ENCODE data around the gene REPS2.

Gene REPS2

DNA sequence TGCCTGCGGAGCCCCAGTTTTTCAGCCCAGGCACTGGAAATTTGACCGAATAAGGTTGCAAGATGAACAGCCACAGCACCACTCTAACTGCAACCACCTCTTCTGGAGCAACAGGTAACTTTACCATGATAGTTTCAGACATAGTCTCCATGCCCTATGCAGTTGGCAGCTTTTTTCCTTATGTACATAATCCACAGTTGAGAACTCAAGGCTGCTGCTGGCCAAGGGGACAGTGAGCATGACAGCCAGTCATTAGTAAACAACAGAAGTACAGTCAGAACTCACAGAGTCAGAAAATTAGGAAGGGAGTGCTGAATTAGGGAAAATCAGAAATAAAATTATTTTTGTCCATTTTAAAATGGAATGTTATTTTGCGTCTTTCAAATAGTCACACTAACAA, 235.9 kb downstream of the REPS2 start:
- no peak for TF ChIP-seq SP1 (IDR thresholded peaks at IDR 0.05)
- no peak for TF ChIP-seq FOXK2 (IDR thresholded peaks at IDR 0.05)
- TF ChIP-seq ZNF384 (IDR thresholded peaks at IDR 0.05), result no peak
- no peak for TF ChIP-seq NFRKB (IDR thresholded peaks at IDR 0.05)
- TF ChIP-seq FOXM1 (IDR thresholded peaks at IDR 0.05; ENCODE audit: borderline replicate concordance), result no peak
- TF ChIP-seq, protein P1, sequence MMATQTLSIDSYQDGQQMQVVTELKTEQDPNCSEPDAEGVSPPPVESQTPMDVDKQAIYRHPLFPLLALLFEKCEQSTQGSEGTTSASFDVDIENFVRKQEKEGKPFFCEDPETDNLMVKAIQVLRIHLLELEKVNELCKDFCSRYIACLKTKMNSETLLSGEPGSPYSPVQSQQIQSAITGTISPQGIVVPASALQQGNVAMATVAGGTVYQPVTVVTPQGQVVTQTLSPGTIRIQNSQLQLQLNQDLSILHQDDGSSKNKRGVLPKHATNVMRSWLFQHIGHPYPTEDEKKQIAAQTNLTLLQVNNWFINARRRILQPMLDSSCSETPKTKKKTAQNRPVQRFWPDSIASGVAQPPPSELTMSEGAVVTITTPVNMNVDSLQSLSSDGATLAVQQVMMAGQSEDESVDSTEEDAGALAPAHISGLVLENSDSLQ (IDR thresholded peaks at IDR 0.05), result no peak
- no peak for TF ChIP-seq SUZ12 (IDR thresholded peaks at IDR 0.05)
- no peak for DNase-seq (ENCODE audit: extremely low spot score)
- CTCF ChIA-PET, result no interaction called here
- POLR2A ChIA-PET, result no interaction called here

DNA sequence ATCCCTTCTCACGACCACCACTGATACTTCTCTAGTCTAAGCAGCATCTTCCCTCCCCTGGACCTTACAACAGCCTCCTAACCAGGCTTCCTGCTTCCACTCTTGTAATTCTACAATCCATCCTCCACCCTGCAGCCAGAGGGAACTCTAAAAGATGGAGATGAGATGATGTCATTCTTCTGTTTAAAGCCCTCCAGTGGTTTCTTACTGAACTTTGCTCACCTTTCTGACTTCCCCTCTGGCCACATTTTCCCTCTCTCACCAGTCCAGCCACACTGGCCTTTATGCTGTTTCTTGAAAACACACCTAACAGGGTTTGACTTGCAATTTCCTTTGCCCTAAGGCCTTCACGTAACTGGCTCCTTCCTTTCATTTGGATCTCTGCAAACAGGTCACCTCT, 237.1 kb downstream of the REPS2 start:
- no peak for TF ChIP-seq SUZ12 (IDR thresholded peaks at IDR 0.05)
- no peak for TF ChIP-seq FOXM1 (IDR thresholded peaks at IDR 0.05; ENCODE audit: borderline replicate concordance)
- no peak for TF ChIP-seq ARNT (IDR thresholded peaks at IDR 0.05)
- no peak for TF ChIP-seq FOXK2 (IDR thresholded peaks at IDR 0.05)
- no peak for TF ChIP-seq LEF1 (IDR thresholded peaks at IDR 0.05; ENCODE audit: borderline replicate concordance)
- no peak for TF ChIP-seq SP1 (IDR thresholded peaks at IDR 0.05)
- TF ChIP-seq ZNF384 (IDR thresholded peaks at IDR 0.05), result no peak
- no peak for TF ChIP-seq ELF4 (IDR thresholded peaks at IDR 0.05)
- TF ChIP-seq TARDBP (IDR thresholded peaks at IDR 0.05), result no peak
- no peak for TF ChIP-seq HDGF (IDR thresholded peaks at IDR 0.05; ENCODE audit: borderline replicate concordance)
- TF ChIP-seq BHLHE40 (IDR thresholded peaks at IDR 0.05; ENCODE audit: borderline replicate concordance), result no peak
- TF ChIP-seq, protein P1 (IDR thresholded peaks at IDR 0.05), result no peak
- no peak for TF ChIP-seq NFRKB (IDR thresholded peaks at IDR 0.05)
- CTCF ChIA-PET, result no interaction called here
- peak; percentile 7 for DNase-seq (ENCODE audit: extremely low spot score)
- POLR2A ChIA-PET, result no interaction called here

DNA sequence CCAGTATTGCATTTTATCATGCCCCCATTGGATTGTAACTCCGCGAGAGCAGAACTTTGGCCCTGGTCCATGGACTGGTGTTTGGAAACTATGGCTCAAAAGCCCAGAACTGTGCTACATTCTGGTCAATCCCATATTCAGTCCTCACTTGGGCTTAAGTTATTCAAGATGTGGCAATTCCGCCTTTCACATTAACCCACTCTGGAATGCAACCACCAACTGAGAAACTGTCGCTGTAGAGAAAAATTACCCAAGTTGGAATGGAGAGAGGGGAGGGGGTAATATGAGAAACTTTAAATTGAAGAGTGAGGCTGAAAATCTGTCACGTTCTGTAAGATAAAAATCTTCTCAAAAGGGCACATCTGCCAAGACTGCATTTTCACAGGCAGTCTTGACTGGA, 239.0 kb downstream of the REPS2 start:
- TF ChIP-seq ELF4 (IDR thresholded peaks at IDR 0.05) (no peak), FOXA1 (IDR thresholded peaks at IDR 0.05) (no peak), NFRKB (IDR thresholded peaks at IDR 0.05) (no peak), ARNT (IDR thresholded peaks at IDR 0.05) (no peak), TARDBP (IDR thresholded peaks at IDR 0.05) (no peak), FOXM1 (IDR thresholded peaks at IDR 0.05; ENCODE audit: borderline replicate concordance) (no peak)
- TF ChIP-seq, protein P1 (IDR thresholded peaks at IDR 0.05), result no peak
- POLR2A ChIA-PET, result no interaction called here
- CTCF ChIA-PET, result no interaction called here
- no peak for DNase-seq (ENCODE audit: extremely low spot score)

DNA sequence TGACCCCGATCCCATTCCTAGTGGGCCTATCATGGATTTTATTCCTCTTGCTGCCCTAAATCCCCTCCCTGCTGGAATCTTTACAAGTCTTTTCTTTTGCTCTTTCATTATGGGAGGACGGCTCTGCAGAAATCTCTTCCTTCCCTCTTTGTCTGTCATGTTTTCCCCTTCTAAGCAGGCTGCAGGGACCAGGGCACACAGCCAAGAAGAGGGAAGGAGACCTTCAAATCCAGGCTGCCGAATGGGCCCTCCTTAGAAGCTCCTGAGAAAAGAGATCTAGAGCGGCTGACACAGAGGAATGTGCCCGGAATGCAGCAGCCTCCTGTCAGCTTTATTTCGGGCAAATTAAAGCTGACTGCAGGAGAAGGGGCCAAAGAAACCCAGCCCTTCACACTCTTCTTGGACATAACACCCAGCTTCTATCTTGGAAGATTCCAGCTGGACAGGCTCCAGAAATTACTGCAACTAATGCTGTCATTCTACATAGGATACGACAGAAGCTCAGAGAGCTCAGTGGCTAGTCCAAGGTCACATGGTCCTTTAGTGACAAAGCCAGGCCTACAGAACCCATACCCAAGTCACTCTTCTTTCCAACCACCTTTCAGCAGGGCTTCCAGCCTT, 240.8 kb downstream of the REPS2 start:
- no peak for DNase-seq (ENCODE audit: extremely low spot score)
- no peak for TF ChIP-seq HDGF (IDR thresholded peaks at IDR 0.05; ENCODE audit: borderline replicate concordance)
- ChIA-PET CTCF (no interaction called here), POLR2A (no interaction called here)

DNA sequence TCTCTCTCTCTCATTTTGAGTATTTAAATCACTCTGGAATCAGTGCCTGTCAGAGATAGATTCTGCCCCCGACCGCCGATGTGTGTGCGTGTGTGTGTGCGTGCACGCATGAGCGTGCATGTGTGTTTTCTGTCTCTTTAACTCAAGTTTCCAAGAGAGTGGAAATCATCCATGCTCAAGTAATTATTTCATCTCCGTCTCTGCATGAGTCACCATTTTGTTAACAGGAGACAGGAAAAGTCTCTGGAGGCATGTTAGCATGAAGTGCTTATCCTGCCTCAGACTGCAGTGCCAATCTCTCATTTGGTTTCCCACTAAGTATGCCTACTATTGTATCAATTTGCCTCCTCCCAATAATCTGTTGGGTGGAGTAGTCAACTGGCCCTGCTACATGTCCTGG, 245.6 kb downstream of the REPS2 start:
- TF ChIP-seq SP1 (IDR thresholded peaks at IDR 0.05) (no peak), FOXA1 (IDR thresholded peaks at IDR 0.05) (no peak), ARNT (IDR thresholded peaks at IDR 0.05) (no peak), BHLHE40 (IDR thresholded peaks at IDR 0.05; ENCODE audit: borderline replicate concordance) (no peak), ELF4 (IDR thresholded peaks at IDR 0.05) (no peak), NFRKB (IDR thresholded peaks at IDR 0.05) (no peak), TARDBP (IDR thresholded peaks at IDR 0.05) (no peak), CTBP1 (IDR thresholded peaks at IDR 0.05; ENCODE audit: borderline replicate concordance) (no peak), FOXK2 (IDR thresholded peaks at IDR 0.05) (no peak)
- ChIA-PET CTCF (no interaction called here), POLR2A (no interaction called here)
- no peak for DNase-seq (ENCODE audit: extremely low spot score)
